HTR-8/SVneo (cell line): ENCODE measurements around the gene SORD.
"Not testable (repeated sequence)": the region's sequence is repeated elsewhere in the genome, so short reads cannot be mapped to it uniquely, and the experiment has no call there.

Experiments used
- DNase-seq: peaks from one replicate; pipeline ENCODE4 v3.0.0; 2011; ENCODE audit warnings: low spot score, mixed read lengths; ENCODE audit not compliant: insufficient read length
- FAIRE-seq: peaks from 2 replicates; lab custom pipeline; 2011; peaks lifted over from hg19 to GRCh38; lab: Jason Lieb, UNC

SORD gene

DNA sequence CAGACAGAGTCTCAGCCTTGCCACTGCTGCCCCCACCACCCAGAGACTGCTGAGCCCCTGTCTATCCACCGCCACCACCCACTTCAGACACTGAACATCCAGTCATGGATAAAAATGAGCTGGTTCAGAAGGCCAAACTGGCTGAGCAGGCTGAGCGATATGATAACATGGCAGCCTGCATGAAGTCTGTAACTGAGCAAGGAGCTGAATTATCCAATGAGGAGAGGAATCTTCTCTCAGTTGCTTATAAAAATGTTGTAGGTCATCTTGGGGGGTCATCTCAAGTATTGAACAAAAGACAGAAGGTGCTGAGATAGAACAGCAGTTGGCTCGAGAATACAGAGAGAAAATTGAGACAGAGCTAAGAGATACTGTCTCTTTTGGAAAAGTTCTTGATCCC is 29.7 kb downstream of the SORD start:
- DNase-seq, FAIRE-seq: not testable (repeated sequence)

DNA sequence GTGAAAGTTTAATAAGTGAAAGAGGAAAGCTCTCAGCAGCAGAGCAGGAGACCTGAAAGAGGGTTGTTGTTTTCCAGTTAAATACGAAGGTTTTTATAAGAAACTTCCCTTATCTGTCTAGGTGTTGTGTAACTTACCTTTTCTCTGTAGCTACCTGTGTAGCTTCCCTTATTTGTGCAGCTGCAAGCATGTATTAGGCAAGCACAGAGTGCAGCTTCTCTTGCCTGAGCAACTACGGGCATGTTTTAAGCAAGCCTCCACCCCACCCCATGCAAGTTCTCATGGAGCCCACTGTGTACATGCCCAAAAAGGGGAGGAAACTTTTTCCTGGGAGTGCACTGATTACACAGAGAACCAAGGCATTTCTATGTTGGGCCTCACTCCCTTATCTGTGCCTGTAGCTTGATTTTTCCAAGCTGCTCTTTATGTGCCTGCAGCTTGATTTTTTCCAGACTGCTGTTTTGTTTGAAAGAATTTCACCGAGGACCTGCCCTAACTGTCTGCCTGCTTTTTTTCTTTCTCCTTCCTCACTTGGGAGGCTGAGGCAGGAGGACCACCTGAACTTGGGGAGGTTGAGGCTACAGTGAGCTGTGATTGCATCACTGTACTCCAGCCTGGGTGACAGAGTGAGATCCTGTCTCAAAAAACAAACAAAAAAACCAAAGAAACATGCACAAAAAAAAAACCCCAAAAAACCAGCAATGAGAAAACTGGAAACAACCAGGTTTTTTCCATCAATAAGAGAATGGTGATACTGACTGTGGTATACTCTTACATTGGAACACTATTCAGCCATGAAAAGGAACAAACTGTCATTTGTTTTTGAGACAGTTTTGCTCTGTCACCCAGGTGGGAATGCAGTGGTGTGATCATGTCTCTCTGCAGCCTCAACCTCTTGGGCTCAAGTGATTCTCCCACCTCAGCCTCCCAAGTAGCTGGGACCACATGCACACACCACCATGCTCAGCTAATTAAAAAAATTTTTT is 36.0 kb downstream of the SORD start:
- not testable (repeated sequence) for FAIRE-seq, DNase-seq

DNA sequence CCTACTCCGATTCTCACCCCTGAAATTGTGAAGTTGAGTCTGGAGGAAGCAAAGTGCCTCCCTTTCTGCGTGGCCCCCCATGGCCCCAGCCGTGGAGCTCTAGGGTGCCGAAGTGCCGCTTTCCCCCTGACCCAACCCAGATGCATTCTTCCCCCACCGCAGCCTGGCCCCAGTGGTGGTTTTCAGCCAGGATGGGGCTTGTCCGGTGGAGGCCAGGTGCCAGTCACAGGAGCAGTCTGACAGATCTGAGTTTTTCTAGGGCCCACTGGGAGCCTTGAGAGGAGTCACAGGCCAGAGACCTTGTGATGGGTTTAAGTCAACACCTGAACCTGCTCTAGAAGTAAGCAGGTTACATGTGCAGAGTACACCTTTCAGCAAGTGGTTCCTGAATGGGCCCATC is 39.3 kb downstream of the SORD start:
- not testable (repeated sequence) for FAIRE-seq, DNase-seq

DNA sequence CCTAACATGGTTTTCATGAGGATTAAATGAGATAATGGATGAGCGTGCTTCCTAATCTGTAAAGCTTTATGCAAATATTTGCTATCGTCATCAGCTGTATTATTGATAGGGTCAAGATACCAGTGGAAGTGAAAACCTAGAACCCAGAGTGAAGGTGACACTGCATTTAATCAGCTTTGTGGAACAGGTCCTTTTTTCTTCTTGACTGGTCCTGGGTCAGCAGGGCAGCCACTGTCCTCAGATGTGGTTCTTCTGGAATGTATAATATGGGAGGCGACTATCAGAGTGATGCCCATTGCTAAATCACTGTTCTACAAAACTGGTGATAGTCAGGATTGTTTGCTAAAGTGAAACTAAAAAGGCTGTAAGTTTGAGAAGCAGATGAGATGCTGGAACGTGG is 41.4 kb downstream of the SORD start:
- DNase-seq = no peak
- no peak for FAIRE-seq

DNA sequence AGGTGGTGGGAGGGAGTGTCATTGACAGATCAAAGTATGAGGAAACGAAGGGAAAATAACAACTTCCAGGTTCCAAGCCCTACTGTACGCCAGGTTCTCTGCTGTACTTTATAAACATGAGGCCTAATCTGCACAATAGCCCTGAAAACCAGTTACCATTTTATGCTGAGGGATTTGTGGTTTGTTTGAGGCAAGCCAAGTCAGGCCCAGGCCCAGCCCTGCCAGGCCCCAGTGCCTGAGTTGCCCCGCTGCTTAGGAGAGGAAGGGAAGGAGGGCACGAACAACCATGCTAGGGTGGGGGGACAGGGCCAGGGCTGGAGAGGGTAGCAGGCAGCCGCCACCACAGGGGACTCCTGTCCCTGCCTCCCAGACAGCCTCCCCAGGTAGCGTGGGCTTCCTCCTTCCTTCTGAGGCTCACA is 47.0 kb downstream of the SORD start:
- not testable (repeated sequence) for FAIRE-seq, DNase-seq

DNA sequence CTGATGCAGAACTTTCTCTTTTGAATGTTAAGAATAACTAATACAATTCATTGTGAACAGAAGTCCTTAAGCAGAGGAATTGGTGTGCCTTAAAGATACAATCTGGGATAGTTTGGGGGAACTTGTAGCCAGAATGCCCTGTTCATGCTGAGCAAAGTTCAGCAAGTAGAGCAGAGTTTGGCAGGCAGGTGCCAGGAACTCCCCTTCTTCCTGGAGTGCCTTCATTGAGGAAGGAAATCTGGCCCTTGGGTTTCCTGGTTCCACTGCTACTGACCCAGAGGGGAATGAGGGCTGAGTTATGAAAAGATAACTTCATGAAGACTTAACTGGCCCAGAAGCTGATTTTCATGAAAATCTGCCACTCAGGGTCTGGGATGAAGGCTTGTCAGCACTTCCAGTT is 50.6 kb downstream of the SORD start:
- not testable (repeated sequence) for FAIRE-seq, DNase-seq

DNA sequence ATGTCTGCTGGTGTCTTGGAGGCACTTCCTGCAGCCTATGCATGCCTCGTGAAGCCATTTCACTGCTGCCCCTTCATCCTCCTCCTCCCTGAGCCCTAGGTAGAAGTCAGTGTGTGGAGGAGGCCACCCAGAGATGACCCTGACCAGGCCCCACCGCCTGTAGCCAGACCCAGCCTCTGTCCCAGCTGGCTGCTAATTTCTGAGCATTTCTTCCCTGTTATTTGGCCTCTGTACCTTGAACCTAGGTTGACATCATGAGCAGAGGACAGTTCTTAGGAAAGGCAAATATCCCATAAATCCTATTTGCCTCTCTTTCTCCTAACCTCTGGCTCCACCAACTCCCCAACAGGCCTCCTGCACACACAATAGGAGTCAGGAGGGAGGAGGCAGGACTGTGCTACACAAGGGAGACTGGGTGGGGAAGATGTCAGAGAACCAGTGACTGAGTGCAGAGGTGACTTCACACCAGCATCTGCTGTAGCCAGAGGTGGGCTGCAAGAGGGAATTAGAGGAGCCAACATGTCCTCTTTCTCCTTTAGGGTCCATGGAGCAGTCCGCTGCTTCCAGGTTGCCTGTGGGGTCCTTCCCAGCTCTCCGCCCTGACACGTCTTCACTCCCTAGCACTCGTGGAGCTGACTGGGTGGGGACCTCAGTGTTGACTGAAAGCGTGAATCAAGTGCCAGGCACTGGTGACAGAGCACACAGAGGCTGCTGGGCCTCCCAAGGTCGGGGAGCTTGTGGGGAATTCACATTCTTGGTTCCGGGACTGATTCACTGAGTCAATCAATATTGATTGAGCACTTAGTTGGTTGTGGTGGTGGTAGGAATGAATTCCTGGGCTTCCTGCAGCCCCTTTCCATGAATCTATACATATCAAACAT is 52.7 kb downstream of the SORD start:
- not testable (repeated sequence) for FAIRE-seq

DNA sequence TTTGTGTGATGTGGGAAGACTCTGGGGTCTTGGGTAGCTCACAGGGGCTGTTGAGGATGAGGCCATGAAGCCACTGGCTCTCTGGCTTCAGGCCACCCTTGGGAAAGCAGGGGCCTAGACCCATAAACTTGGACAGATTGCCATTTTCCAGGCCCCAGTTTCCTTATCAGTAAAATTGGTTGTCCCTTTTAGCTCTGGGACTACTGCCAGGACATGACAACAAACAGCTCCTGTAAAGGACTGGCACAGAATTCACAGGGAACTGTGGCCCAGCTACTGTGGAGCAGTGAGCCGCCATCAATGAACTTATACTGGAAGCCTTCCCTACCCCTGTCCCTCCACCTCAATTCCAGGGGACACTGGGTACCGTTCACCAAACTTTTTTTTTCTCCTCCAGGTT is 54.4 kb downstream of the SORD start:
- DNase-seq, FAIRE-seq: not testable (repeated sequence)

More for the DNA sequence above, 52.7 kb downstream of the SORD start:
- not testable (repeated sequence) for DNase-seq

DNA sequence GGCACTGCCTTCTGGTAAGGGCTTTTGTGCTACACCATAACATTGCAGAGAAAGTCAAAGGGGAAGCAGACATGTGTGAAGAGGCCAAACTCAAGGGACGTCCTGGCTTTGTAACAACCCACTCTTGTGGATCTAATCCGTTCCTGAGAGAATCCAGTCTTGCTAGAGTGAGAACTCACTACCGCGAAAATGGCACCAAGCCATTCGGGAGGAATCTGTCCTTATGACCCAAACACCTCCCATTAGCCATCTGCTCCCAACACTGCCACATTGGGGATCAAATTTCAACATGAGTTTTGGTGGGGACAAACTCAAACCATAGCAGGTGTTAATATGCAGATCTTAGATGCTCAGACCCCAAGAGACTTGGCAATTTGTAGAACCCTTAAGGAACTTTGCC is 56.2 kb downstream of the SORD start:
- not testable (repeated sequence) for FAIRE-seq, DNase-seq

DNA sequence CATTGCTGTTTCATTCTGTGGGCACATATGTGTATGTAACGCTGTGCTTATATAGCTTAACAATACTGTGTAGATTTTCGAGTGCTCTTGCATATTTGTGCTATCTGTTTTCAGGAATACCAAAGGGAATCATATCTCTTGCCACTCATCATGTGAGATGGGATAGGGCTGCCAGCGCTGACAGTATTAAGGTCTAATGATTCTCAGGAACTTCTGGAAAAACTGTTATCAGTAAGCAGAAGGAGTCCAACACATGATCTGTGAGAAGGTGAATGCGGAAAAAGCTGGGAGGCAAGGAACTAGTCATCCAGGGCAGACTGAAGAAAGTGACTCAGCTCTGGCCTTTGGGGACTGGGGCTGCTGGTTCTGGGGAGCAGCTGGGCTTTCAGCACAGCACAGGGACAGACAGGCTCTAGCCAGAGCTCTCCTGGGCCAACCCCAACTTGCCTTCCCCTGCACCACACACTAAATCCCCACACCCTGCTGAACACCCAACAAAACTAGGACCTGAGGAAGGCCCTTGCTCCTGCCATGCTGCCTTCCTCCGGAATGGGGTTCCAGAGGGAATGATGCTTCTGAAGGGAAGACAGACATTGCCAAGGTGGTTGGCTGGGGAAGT is 56.7 kb downstream of the SORD start:
- FAIRE-seq, DNase-seq: not testable (repeated sequence)

DNA sequence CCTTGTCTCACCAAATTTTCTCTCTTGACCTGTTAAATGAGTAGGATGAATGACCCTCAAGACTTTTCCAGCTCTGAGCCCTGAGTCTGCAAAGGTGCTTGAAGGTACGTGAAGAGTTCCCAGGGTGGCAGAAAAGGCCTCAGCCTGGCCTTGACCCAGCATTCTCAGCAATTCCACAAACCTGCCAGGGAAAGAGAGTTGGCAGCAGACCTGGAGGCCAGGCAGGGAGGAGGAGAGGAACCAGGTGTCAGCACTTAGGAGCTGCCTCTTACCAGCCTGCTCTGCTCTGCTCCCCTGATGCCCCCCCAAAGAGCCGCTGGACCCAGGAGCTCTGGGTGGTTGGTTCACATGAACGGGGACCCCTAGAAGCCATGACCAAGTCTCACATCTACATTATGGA is 57.6 kb downstream of the SORD start:
- not testable (repeated sequence) for FAIRE-seq, DNase-seq

DNA sequence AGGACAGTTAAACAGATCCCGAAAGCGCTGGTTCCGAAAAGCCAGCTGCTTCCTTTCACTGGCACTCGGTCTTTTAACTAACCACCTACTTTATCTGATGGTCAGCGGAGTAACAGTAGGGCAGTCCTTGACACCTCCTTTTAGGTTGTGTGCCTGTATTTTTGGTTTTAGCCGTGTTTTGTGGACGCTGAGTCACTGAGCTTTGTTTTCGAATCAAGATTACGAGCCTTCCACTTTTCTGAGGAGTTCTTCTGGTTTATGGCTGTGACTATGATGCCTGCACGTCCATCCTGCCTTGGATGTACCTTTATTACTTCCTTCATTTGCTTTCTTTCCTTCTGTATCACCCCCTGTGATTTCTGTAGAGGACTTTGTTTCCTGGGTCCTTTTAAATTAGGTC is 59.4 kb downstream of the SORD start:
- not testable (repeated sequence) for FAIRE-seq, DNase-seq

DNA sequence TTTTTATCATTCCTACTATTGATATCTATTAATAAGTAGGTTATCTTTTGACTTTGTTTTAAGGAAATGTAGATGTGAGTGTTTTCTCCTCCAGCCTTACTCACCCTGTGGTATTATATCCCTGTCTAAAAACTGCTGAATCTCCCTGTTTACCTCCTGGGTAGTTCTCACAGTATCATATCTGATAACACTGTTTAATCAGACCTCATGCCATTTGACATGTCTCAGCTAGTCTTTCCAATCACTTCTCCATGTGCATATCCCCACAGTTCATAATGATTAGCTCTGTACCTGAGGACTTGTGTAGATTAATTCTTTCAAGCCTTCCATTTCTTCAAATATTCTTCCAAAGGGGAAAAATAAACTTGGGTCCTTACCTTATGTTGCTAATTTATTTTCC is 60.2 kb downstream of the SORD start:
- DNase-seq = no peak
- no peak for FAIRE-seq

DNA sequence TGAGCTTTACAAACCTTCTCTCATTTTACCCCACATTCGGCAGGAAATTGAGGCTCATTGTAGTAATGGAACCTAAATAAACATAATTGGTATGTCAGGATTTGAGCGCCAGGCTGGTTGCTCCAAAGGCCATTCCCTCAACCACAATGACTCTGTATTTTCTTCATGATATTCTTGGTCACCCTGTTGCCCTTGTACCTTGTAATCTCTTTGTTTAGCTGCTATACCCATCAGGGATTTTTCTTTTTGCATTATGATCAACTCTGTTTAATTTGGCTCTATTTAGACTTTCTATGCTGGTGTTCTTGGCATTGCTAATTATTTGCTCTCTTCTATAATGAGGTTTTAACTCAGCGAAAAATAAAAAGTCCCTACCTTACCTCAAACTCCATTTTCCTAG is 61.2 kb downstream of the SORD start:
- FAIRE-seq = no peak
- DNase-seq = no peak

DNA sequence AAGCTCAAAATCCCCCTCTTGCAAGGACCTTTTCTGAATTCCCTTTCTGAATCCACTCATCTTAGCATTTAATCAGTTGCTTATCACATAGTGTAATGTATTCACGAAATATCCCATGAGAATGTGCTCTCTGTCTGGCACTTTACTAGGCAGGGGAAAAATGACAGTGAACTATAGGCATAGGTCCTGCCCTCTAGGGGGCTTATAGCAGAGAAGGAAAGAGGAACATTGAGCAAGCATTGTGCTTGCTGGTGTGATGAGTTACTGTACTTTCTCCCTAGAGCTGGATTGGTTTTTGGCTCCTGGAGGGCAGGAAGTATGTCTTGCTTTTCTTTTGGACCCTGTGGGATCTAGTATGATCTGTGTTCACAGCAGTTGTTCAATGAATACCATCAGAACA is 64.5 kb downstream of the SORD start:
- DNase-seq (no peak), FAIRE-seq (no peak)

DNA sequence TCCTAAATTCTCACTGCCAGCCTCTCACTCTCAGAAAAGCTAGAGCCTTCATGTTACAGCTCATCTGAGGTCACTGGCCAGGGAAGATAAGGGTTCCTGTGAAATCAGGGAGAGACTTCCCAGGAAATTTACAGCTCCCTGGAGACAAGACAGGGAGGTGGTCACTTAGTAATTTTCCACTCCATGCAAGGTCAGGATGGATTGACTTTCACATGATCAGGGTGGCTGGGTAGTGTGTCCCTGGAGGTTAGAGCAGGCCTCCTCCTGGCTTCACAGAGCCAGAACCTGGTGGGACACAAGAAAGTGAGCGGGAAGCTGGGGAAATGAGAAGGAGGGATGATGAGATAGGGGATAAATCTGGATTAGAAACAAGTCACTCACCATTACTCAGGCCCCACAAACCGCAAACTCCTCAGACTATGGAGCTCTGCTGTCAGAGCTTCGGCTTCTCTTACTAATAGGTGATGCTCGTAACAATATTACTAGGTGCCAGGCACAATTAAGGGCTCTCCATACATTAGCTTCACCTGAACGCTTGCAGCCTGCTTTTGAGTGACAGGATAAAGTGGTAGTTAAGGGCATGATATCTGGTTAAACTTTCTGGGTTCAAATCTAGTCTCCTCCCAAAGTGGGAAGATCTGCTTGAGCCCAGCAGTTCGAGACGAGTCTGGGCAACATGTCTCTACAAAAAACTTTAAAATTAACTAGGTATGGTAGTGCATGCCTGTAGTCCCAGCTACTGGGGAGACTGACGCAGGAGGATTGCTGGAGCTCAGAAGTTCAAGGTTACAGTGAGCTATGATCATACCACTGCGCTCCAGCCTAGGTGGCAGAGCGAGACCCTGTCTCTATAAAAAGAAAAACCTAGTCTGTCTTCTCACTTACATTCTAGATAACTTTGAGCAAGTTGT is 66.1 kb downstream of the SORD start:
- DNase-seq (no peak), FAIRE-seq (no peak)

DNA sequence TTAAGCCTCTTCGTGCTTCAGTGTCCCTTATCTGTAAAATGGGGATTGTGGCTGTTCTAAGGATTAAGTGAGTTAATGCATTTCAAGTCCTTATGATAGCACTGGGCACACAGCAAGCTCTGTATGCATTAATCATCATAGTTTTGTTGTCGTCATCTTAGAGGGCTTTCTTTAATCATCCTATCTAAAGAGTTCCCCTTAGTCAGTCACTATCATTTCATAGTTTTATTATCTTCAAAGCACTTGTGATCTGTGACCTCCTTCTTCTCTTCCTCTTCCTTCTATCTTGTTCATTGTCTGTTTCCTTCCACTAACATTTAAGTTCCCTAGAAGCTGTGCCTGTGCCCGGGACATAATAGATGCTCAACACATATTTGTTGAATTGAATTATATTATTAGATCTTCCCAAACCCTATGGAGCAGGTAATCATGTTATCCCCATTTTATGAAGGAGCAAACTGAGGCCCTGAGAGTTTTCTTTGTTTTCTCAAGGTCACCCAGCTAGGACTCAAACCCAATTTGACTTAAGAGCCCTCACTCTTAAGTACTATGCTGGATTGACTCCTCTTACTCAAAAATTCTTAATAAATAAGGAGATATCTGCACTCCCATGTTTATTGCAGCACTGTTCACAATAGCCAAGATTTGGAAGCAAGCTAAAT is 66.8 kb downstream of the SORD start:
- FAIRE-seq = no peak
- DNase-seq = no peak

DNA sequence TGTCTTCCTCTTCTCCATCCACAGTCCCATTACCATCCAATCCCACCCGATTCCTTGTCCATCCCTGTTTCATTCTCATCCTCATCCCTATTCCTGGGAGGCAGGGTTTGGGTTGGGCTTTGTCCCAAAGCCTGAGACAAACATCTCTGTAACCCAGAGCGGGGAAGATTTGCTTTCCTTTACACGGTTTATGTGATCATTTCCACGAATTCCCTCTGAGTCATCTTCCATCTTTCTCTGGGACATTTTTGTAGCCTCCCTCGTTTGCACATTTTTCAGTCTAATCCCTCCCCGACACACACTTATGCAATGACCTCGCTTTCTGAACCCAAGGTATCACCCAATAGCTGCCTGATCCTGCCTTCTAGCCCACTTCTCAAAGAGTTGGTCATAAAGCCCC is 68.2 kb downstream of the SORD start:
- FAIRE-seq (no peak), DNase-seq (no peak)

DNA sequence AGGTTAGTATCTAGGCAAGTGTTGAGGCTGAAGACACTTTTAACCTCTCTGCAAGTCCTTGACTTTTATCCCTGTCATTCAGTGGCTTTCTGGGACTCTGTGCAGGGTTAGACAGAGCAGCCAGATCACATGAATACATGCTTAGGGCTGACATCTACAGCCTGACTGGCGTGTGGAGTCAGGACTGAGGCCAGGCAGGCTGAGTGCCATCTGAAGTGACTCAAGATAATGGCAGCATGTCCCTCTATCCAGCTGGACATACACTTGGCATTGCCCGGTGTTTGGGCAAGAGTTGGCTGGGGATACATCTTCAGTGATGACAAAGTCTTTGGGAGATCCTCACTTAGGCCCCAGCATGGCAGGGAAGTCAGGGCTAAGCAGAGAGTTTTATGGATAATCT is 68.6 kb downstream of the SORD start:
- DNase-seq (no peak), FAIRE-seq (no peak)
